Thoracic aorta (tissue), 2 donors: ENCODE data around the gene WDR75. TPM values are rescaled to one million over a fixed set of nuclear protein-coding genes. Genes with fewer than 3 reads are reported as not detected.

Experiments used
- ATAC-seq: fragments of 150-250 bp; one replicate; pipeline ENCODE4 v1.8.0; 2017; ENCODE audit warnings: low read depth; ENCODE audit not compliant: insufficient number of reproducible peaks, low FRiP score
- DNase-seq: peaks from one replicate; pipeline ENCODE4 v3.0.0-alpha.2; 2020; ENCODE audit warnings: low spot score
- H3K27ac ChIP-seq, 2 donors: fragments of 200-600 bp; sonication (generic); 1 replicate in 1 of 2; 2 replicates in 1 of 2; pipeline ENCODE4 v1.5.1; 2016; ENCODE audit warnings: mild to moderate bottlenecking in 2 of 2, moderate library complexity in 2 of 2
- H3K27me3 ChIP-seq: fragments of 200-600 bp; sonication (generic); replicated peaks from 2 replicates; pipeline ENCODE4 v1.6.0; 2016; ENCODE audit warnings: mild to moderate bottlenecking; ENCODE audit not compliant: insufficient read depth
- H3K36me3 ChIP-seq: fragments of 200-600 bp; sonication (generic); one replicate; pipeline ENCODE4 v1.5.1; 2016
- H3K4me1 ChIP-seq, 2 donors: fragments of 200-600 bp; sonication (generic); 1 replicate in 1 of 2; 2 replicates in 1 of 2; pipeline versions ENCODE4 v1.5.1 to v1.6.0; 2016; ENCODE audit warnings: low read depth in 2 of 2, mild to moderate bottlenecking in 1 of 2; ENCODE audit not compliant: control insufficient read depth in 1 of 2
- H3K4me3 ChIP-seq: fragments of 200-600 bp; sonication (generic); 2 replicates; pipeline ENCODE4 v1.5.1; 2016; ENCODE audit warnings: mild to moderate bottlenecking
- H3K9me3 ChIP-seq: fragments of 200-600 bp; sonication (generic); 2 replicates; pipeline ENCODE4 v1.5.1; 2016
- total RNA-seq, 2 donors: library from RNA; depleted of rRNA; stranded (reverse); fragments of >200 nt; gene quantifications; one replicate each; pipeline versions ENCODE4 v1.1.0 to v1.2.3, GENCODE V29; 2016
- TF ChIP-seq, protein P1 (sequence below): fragments of 200-600 bp; sonication (generic); IDR thresholded peaks from one replicate; pipeline ENCODE4 v1.5.1; 2019; ENCODE audit warnings: antibody characterized with exemption

WDR75 gene
- total RNA-seq, 2 donors from 2014 or later: 34.8 to 58.7 TPM

DNA sequence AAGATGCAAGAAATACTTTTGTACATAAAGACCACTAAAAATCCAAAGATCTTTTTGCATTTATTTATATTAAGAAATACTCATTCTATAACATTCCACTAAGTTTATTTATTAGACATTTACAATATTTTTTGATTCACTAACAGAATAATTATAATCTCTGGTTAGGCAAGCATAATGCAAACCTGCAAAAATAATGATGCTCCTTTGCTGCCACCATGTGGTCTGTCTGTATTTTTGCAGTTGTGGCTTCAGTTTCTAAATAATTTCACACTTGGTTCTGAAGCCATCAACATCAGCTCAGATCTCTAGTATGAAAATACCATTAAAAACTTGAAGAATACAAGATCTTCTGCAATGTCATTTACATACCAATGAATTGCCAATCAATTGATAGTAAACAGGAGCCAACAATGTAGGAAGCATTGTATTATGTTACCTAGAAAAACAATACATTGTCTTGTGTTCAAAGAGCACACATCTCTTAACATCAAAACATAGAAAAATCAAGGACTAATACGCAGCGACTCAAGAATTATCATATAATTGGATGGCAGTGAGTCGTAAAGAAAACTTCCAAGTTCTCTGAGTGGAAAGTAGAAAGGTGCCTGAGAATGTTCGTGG, 28.8 kb upstream of the WDR75 start:
- Histone ChIP-seq H3K27ac (peak overlapping the region; percentile 86 to 87), H3K36me3 (no peaks in the 10 kb centered on the region), H3K9me3 (no peaks in the 10 kb centered on the region), H3K4me3 (peak overlapping the region; percentile 3), H3K4me1 (peaks cover 19 to 27% of the 10 kb centered on the region in 2 donors), H3K27me3 (no peaks in the 10 kb centered on the region)
- TF ChIP-seq, protein P1, sequence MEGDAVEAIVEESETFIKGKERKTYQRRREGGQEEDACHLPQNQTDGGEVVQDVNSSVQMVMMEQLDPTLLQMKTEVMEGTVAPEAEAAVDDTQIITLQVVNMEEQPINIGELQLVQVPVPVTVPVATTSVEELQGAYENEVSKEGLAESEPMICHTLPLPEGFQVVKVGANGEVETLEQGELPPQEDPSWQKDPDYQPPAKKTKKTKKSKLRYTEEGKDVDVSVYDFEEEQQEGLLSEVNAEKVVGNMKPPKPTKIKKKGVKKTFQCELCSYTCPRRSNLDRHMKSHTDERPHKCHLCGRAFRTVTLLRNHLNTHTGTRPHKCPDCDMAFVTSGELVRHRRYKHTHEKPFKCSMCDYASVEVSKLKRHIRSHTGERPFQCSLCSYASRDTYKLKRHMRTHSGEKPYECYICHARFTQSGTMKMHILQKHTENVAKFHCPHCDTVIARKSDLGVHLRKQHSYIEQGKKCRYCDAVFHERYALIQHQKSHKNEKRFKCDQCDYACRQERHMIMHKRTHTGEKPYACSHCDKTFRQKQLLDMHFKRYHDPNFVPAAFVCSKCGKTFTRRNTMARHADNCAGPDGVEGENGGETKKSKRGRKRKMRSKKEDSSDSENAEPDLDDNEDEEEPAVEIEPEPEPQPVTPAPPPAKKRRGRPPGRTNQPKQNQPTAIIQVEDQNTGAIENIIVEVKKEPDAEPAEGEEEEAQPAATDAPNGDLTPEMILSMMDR: peak; percentile 74
- ATAC-seq (no peak), DNase-seq (no peak)

DNA sequence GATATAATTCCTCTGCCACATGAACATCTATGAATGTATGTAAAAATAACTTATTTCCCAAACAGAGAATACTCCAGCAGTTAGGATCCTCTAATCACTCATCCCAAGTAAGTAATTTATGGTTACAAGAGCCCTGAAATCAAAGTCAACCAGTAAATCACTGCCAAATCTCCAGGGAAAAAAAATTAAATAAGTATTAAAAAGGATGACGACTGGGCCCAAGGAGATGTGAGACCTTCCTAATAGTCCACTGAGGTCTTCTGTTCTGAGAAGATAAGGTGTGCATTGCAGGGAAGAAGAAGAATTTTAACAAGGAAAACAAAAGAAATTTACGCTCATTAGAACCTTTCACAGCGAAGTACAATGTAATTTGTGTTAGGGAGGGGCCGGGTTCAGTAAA, 28.0 kb upstream of the WDR75 start:
- peak overlapping the region in 1 of 2 donors; percentile 86 for H3K27ac ChIP-seq
- H3K9me3 ChIP-seq: no peaks in the 10 kb centered on the region
- DNase-seq (no peak), ATAC-seq (no peak)
- TF ChIP-seq, protein P1: no peak
- peaks cover 14 to 19% of the 10 kb centered on the region in 2 donors for H3K4me1 ChIP-seq
- no peaks in the 10 kb centered on the region for H3K27me3 ChIP-seq
- H3K4me3 ChIP-seq: no peak overlapping the region
- no peaks in the 10 kb centered on the region for H3K36me3 ChIP-seq

DNA sequence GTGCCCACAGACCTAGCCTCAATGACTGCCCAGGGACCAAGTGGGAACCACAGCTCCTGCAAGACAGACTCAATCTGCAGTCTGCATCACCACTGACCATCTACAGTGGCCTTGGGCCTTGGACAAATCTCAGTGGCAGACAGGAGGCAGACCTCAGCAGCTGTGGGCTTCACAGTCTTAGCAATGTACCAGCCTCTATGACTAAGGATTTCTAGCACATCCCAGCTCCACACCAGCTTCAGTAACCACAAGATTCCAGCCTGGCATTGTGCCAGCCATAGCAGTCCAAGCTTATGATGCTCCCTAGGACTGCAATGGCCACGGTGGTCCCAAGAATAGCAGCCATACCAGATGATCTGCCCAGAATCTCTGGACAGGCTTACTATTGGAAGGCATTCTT, 19.6 kb upstream of the WDR75 start:
- Histone ChIP-seq H3K4me1 (no peaks in the 10 kb centered on the region), H3K9me3 (no peaks in the 10 kb centered on the region), H3K27ac (no peak overlapping the region), H3K4me3 (no peak overlapping the region), H3K36me3 (no peaks in the 10 kb centered on the region), H3K27me3 (no peaks in the 10 kb centered on the region)
- DNase-seq (no peak), ATAC-seq (no peak)
- TF ChIP-seq, protein P1: no peak

DNA sequence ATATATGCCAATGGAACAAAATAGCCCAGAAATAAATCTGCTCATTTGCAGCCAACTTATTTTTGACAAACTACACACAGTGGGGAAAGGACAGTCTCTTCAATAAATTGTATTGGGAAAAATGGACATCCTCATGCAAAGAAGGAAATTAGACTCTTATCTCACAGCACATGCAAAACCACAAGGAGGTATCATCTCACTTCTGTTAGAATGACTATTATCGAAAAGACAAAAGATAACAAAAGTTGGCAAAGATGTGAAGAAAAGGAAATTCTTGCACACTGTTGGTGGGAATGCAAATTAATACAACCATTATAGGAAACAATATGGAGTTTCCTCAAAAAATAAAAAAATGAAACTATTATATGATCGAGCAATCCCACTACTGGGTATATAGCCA, 16.3 kb upstream of the WDR75 start:
- Histone ChIP-seq H3K36me3 (no peaks in the 10 kb centered on the region), H3K27me3 (no peaks in the 10 kb centered on the region), H3K4me3 (no peak overlapping the region), H3K9me3 (no peaks in the 10 kb centered on the region), H3K4me1 (no peaks in the 10 kb centered on the region), H3K27ac (no peak overlapping the region)
- TF ChIP-seq, protein P1: no peak
- ATAC-seq (no peak), DNase-seq (no peak)

DNA sequence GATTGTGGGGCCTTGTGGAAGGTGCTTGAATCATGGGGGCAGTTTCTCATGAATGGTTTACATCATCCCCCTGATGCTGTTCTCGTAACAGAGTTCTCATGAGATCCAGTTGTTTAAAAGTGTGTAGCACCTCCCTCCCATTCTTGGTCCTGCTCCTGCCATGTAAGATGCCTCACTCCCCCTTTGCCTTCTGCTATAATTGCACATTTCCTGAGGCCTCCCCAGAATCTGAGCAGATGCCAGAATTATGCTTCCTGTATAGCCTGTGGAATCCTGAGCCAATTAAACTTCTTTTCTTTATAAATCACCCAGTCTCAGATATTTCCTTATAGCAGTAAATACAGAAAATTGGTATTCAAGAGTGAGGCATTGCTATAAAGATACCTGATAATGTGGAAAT, 15.6 kb upstream of the WDR75 start:
- Histone ChIP-seq H3K9me3 (no peaks in the 10 kb centered on the region), H3K4me1 (no peaks in the 10 kb centered on the region), H3K27me3 (no peaks in the 10 kb centered on the region), H3K36me3 (no peaks in the 10 kb centered on the region), H3K4me3 (no peak overlapping the region), H3K27ac (no peak overlapping the region)
- ATAC-seq (no peak), DNase-seq (no peak)
- TF ChIP-seq, protein P1: no peak
